ENCODE data around the gene MYO3B. TPM values are rescaled to one million over a fixed set of nuclear protein-coding genes. Genes with fewer than 3 reads are reported as not detected.
"Not testable (repeated sequence)": the region's sequence is repeated elsewhere in the genome, so short reads cannot be mapped to it uniquely, and the experiment has no call there.

The MYO3B gene
- total RNA-seq, 1 donor from 2014 or later = 0.24 TPM

DNA sequence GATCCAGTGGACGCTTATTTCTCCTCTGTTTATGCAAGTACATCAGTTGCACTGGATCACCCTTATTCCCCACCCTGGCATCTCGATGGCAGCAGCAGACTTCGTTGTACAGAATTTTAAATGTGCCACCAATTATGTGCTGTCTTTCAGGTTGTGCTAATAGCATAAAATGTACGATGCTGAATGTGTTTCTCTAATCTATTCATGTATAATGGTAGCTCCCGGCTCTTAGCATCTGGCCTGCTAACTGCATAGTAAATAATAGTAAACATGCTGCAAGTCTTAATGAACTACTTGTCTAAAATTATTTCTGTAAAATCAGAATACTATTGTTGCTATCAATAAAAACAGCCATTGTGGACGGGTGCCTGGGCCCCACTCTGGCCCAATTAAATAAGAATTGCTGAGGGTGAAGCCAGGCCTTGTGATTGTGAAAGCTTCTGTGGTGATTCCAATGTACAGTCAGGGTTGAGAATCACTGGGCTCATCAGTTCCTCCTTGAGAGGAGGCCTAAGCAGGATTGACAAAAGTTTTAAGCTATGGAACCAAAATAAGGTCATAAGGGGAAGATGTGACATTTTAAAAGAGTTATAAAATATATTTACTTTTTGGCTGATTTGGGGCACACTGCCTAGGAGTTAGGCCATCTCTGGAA, 14.4 kb upstream of the MYO3B start:
- no peak for ATAC-seq

DNA sequence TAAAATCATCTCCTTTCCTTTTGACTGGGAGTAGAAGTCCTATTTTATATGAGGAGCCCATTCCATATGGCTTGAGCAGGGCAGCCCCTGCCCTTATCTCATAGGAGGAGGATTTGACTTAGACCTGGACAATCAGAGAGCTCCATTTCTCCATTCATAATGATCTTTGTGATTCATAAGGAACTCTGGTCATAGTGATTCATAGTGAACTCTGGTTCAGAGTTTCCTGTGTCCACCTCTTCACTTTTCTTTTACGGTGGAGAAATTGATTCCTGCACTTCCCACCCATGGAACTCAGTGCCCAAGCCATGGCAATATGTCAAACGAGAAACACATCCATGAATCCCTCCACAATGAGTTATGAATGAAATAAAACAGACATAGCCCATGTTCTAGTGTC, 12.8 kb upstream of the MYO3B start:
- ATAC-seq = no peak

DNA sequence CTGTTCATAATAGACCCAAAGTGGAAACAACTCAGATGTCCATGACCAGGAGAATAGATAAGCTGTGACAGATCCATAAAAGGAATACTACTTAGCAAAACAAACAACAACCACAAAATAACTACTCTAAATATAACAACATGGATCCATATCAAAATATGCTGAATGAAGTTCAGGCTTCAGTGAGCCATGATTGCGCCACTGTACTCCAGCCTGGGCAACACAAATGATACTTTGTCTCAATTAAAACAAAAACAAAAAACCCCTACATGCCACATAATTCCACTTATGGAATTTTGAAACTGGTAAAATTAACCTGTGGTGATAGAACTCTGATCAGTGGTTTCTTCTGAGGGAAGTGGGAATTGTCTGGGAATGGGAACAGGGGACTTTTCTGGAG, 11.2 kb upstream of the MYO3B start:
- ATAC-seq = no peak

DNA sequence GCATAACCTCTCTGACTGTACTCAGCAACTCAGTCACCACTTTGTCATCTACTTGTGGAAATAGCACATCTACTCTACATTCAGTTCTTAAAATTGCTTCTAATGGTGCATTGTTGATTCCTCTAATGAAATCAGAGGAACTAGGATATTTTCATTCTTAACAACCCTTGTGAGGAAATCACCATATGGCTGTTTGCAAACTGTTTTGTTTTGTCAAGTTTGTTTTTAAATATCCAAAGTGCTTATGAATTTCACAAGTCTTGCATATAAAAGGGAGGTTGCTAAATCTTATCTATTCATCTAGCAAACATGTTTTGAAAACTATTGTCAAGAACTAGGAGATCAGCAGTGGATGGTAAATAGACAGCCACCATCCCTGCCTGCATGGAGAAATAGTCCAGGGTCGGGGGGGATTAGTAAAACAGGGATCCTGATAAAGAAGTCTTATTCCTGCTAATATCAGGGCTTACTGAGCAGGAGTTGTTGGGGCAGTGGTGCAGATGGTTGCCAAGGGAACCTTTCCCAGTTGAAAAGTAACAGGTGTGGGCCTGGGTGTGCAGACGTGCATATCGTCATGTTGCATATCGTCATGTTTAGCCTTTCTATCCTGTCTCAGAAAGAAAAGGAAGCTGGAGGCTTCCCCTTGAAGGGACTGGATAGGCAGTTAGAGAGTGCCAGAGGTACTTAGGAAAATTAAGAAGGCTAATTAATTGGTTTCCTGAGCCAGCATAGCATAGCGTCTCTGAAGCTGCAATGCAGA, 7.5 kb upstream of the MYO3B start:
- no peak for ATAC-seq

DNA sequence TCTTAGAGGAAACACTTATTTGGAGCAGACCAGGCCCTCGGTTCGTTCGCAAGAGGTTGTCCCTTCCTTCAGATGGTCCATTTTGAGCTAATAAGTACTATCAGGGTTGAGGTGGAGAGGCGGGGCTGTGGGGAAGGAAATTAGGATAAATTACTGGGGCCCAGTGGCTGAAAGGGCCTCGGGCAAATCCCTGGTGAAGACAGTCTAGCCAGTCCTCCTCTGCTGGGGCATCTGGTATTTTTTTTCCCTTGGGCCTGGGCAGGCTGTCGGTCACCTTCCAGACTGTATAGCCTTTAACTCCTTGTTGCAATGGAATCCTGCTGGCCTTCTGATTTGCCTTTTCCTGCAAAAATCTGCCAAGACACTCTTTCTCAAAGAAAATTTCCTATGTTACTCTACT, 1.7 kb upstream of the MYO3B start:
- no peak for ATAC-seq

DNA sequence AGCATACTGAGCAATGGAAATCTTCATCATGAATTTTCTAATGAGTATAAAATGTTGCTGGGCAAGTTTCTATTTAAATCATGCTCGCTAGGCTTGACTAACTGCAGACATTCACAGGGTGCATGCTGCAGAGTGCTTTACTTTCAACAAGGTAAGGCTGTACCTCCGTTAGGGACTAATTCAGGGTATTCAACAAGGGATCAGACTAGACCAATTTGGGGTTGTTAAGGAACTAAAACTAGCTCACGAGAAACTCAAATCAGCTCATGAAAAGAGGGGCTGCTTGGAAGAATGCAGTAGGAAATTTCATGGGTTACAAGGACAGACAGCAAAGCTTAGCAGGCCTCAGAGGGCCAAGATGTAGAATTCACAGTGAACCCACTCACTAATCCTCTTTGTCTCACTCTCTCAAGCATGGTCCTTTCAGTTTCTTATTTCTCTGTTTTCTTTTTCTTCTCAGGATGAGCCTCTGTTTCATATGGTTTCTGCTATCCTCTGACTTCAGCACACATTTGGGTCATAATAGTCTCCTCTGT, 2.2 kb downstream of the MYO3B start:
- ATAC-seq = peak; percentile 57

DNA sequence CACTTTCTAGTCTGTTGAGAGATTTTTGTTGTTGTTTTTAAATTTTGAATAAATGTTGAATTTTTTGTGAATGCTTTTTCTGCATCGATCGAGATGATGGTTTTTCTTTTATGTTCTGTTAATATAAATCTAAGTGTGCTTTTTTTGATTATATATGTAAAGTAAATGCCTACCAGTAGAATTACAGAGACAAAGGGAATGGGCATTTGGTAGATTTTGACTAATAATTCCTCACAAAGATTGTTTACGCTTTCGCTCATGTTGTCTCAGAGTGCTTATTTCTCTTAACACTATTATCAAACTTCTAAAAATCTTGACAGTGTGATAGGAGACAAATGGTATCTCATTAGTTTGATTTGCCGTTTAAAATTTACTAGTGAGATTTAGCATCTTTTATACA, 3.7 kb downstream of the MYO3B start:
- no peak for ATAC-seq

DNA sequence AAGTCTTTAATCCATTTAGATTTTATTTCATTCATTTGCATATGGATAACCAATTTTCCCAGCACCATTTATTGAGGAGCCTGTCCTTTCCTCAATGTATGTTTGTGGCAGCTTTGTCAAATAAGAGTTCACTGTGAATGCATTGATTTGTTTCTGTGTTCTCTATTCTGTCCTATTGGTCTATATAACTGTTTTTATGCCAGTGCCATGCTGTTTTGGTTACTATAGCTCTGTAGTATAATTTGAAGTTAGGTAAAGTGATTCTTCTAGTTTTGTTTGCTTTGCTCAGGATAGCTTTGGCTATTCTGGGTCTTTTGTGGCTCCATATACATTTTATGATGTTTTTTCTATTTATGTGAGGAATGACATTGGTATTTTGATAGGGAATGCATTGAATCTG, 7.4 kb downstream of the MYO3B start:
- ATAC-seq = no peak

DNA sequence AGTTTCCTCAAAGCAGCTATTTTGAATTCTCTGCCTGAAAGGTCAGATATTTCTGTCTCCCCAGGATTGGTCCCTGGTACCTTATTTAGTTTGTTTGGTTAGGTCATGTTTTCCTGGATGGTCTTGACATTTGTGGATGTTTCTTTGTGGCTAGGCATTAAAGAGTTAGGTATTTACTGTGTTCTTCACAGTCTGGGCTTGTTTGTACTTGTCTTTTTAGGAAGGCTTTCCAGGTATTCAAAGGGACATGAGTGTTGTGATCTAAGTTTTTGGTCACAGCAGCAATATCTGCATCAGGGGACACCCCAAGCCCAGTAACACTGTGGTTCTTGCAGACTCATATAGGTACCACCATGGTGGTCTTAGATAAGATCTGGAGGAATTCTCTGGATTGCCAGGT, 11.8 kb downstream of the MYO3B start:
- ATAC-seq = no peak

DNA sequence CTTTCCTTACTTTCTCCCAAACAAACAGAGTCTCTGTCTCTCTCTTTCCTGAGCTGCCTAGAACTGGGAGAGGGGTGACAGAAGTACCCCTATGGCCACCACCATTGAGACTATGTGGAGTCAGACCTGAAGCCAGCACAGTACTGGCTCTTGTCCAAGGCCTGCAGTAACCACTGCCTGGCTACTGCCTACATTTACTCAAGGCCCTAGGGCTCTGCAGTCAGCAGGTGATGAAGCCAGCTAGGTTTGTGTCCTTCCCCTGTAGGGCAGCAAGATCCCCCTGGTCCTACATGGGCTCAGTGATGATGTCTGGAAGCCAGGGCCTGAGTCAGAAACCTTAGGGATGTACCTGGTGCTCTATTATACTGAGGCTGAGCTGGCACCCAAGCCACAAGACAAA, 12.2 kb downstream of the MYO3B start:
- ATAC-seq = no peak

DNA sequence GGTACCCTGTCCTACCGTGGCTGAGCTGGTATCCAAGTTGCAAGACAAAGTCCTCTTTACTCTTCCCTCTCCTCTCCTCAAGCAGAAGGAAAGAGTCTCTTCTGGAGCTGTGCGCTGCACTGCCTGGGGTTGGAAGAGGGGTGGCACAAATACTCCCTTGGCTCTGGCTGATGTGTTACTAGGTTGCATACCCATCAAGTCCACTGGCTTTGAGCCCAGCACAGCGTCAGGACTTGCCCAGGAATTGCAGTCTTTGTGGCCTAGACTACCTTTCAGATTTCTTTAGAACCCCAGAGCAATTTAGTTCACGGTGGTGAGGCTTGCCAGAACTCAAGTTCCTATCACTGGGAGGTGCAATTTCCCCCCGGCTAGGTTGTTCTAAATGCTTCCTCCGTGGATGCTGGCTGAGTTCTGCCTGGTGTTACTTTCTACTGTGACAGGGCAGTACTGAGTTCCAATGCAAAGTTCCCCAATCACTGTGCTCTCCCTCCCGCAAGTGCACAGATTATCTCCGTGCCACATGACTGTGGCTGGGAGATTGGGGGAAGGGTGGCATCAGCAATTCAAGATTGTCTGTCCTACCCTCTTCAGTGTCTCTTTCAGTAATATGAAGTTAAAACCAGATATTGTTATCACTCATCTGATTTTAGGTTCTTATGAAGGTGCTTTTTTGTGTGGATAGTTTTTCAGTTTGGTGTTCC, 13.4 kb downstream of the MYO3B start:
- ATAC-seq = no peak

DNA sequence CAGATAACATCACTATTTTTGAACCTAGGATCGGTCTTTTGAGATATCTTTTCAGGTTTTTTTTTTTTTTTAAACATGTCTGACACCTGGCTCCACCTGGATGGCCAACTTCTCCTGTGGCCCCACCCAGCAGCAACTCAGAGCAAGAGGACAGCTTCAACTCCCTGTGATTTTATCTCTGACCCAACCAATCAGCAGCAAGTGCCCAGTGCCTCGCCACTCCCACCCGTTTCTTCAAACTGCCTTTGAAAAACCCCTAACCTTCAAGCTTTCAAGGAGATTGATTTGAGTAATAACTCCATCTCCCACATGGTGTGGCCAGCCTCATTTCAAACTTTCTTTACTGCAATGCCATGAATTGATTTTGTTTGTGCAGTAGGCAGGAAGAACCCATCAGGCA, 19.0 kb downstream of the MYO3B start:
- no peak for ATAC-seq

DNA sequence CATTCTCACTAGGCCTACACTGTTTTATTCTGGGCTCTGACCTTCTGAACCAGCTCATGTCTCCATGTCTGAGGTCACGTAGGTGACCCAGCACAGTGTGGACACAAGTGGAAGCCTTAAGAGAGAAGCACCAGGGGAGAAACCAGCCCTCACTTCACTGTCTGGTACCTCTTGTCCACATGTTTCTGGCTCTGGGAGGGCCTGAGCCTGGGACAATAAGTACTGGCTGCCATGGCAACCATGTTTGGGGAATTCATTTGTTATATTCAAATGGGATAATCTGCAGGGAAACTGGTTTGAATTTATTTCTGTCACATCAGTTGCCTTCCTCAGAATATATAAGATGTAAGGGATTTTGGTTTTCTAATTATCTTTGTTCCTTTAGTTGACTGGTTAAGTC, 23.3 kb downstream of the MYO3B start:
- no peak for ATAC-seq

DNA sequence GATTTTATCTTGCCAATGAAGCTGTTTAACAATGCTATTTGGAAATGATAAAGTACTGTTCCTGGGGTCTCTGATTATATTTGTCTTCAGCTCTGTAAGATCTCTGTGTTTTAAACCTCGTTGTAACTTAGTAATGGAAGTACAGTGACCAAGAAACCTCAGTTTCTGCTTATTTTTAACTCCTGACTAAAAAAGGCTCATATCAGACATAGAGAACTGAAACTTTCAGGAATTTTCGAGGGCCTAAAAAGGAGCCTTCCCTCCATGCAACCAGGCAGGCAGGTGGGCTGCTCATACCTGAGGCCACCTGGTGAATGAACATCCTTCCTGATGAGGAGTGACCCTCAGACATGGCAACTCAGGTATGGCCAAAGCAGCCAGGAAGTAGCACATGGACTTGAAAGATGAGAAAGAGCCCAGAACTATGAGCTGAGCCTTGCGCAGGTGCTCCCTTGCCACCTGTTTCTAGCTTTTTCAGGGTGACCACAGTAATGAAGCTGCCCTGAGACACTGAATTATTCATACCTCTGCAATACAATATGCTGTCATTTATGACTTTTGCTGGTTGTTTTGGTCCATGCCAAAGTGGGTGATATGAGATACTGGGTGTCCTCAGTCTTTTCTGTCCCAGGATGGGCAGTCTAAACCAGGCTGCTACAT, 23.9 kb downstream of the MYO3B start:
- no peak for ATAC-seq

DNA sequence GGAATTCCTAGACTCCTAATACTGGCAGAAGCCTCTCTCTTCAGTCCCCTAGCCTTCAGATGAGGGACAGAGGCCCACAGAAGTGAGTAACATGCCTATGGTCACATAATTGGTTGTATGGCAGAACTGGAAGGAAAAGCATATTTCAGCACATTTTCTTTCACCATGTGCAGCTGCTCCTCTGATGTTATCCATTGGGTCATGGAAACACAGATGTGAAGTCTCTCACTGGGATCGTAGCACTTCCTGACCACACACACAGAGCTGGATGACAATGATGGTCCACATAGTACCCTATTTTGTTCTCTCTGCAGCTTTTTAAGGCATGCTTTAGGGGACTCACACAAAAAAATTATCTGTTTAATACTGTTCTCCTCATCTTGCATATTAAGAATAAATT, 24.5 kb downstream of the MYO3B start:
- ATAC-seq = no peak

DNA sequence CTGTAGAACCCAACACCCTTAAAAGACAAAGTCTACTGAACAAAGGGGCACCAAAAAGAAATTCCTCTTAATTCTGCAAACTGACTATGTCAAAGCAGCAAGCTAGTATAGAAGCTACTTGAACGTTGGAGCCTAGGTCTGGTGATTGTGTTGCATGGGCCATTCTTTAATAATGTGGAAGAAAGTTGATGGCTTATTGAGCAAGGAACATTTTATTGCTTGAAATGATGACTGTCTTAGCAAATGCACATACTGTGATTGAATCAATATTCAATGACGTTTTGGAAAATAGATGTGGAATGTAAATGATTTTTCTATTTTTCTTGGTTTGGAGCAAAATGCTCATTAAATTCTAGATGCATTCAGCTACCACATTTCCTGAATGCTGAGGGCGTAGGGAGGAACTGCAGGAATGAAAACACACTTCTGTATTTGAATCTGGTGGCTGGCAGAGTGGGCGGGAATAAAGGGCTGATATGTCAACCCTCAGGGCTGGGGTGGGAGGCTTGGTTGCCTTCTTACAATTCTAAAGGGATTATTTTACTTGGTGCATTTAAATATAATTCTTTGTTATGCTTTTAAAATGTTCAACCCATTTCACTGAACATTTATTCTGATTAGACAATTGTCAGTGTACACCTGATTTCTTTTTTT, 26.5 kb downstream of the MYO3B start:
- no peak for ATAC-seq

DNA sequence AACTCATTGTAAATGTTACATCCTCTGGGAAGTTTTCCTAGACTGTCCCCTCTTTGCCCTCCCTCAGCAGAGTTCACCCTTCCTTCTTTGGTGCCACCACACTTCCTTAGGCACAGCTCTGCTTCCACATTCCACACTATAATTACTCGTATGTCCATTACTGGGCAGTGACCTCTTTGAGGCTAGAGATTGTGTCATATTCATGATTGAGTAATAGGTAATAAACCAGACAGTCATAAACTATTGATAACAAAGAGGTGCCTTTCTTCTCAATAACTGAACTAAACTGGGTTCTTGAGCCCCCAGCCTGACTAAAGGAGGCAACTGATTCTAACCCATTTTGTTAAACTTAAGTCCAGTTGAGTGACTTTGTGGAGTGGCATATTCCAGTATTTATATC, 28.3 kb downstream of the MYO3B start:
- no peak for ATAC-seq

DNA sequence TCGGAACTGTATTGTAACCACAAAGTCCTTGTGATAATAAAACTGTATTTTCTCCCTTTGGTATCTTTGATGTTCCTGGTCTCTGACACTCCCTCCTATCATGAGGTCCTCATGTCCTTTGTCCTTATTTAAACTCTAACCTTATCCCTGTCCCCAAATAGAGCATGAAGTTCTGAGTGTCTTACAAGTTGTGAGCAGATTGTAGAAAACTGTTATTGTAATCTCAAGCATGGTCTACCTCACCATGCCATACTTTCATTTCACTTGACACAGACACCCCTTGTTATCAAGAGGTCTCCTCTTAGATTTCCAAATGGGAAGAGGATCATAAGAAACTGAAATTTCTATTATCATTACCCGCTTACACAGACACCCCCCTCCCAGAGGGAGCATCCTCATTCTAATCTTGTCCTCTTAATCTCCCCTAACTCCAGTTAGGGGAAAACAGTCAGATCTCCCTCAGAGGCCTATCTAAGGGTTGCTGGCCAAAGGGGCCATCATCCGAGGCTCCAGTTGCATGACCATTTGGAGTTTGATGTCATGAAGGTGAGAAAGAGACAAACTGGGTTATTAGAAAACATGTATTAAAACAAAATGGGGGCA, 29.0 kb downstream of the MYO3B start:
- no peak for ATAC-seq

DNA sequence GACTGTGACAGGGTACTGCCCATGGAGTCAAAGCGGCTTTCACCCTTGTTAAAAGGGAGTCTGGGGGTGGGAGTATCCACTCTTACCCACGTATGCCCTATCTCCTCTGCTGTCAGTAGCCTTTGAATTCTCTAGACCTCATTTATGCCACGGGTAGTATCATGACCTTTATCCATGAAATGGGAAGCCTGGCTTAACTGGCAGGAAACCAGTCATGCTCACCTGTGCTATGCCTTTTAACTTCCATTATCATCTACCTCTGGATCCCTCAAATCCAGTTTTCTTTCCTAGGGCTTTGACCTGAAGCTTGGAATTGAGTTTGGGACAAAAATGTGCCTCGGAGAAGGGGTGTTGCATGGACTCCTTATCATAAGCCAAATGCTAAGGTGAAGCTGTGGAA, 30.0 kb downstream of the MYO3B start:
- ATAC-seq = no peak

DNA sequence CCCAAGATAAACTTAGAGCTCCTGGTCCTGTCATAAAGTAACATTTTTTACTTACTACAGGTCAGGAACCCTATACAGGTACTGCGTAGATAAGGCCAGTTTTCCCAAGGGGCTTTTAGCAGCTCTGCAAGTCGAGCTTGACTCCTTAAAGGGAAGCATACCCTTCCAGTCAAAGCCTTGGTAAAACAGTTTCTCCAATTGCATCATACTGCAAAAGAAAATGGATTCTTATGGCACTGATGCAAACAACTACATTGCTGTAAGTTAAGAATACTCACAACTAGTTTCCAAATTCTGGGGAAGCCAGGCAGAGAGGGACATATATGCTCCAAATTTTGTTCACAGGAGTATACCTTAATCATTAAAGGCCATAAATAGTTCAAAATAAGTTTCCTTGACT, 31.0 kb downstream of the MYO3B start:
- ATAC-seq = no peak

DNA sequence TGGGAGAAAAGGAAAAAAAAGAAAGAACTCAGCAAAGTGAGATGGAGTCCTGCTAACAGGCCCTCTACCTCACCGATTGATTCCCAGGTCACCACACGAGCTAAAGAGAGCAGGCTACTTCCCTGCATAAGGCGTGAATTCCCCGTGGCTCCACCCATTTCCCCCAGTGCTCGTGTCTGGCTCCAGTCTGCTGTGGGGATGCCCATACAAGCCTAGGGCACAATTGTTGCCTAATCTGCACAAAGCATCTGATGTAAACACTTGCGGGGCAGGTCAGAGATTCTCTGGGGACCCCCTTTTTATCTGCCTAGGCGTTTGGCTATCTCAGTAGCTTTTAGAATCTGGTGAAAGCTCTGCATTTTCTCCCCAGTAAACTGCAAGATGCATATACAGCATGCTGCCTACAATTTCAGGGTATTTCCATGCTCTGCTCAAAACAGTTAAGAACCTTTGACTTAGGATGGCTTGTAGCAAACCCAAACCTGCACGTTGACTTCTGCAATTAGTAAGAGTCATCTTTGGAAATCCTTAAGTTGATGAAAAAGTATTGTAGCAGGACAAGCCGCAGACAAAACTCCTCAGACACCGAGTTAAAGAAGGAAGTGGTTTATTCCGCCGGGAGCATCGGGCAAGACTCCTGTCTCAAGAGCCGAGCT, 34.8 kb downstream of the MYO3B start:
- ATAC-seq = no peak

DNA sequence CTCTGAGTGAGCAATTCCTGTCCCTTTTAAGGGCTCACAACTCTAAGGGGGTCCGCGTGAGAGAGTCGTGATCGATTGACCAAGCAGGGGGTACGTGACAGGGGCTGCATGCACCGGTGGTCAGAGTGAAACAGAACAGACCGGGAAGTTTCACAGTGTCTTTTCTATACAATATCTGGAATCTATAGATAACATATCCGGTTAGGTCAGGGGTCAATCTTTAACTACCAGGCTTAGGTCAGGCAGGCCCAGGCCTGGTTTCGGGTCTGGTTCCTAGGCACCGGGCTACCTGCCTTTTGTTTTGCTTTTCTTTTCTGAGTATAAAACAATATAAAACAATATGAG, 35.3 kb downstream of the MYO3B start:
- not testable (repeated sequence) for ATAC-seq

Measured in esophagus mucosa (tissue), 1 donor.